H1 (cell line): Measurements from ENCODE around the gene SLC24A3. TPM values are rescaled to one million over a fixed set of nuclear protein-coding genes. Genes with fewer than 3 reads are reported as not detected.

Experiments
- POLR2A ChIP-seq, 2 experiments: IDR thresholded peaks; 1 replicate in 1 of 2; 2 replicates in 1 of 2; pipeline ENCODE4 v1.6.1; 2011; ENCODE audit warnings: low read depth in 2 of 2, low read length in 2 of 2, mild to moderate bottlenecking in 2 of 2; ENCODE audit errors: control extremely low read depth in 1 of 2
- SAP30 ChIP-seq: fragments of 300-600 bp; sonication (generic); IDR thresholded peaks from 2 replicates; pipeline ENCODE4 v1.7.1; 2012; ENCODE audit warnings: low read length, moderate library complexity, mild to moderate bottlenecking, inconsistent platforms; ENCODE audit not compliant: insufficient read depth, insufficient replicate concordance
- TAF7 ChIP-seq: optimal IDR thresholded peaks from 2 replicates; pipeline ENCODE3; 2011; ENCODE audit warnings: low read depth, mild to moderate bottlenecking, inconsistent platforms, low read length, moderate library complexity, borderline replicate concordance
- polyA plus RNA-seq, 7 experiments: library from polyadenylated mRNA; depleted of rRNA in 3 of 7; stranded (reverse) in 5 of 7; unstranded in 2 of 7; fragments of >200 nt in 5 of 7; fragments of 200-250 nt in 2 of 7; gene quantifications; 1 replicate in 5 of 7; 2 replicates in 1 of 7; 4 replicates in 1 of 7; pipeline versions ENCODE4 v1.2.1 to v1.2.3, GENCODE V29; 2011 to 2013; ENCODE audit warnings: missing spikeins in 2 of 7, mixed read lengths in 2 of 7
- total RNA-seq: library from RNA; stranded (reverse); fragmentation: NEBNext Ultra II Directional; extraction: Animal tissue kit (Norgen Biotek cat#: 25700); gene quantifications from 2 replicates; pipeline ENCODE4 v1.2.1, GENCODE V29; 2021
- TF ChIP-seq, protein P1 (sequence below): IDR thresholded peaks from 2 replicates; pipeline ENCODE4 v1.6.1; 2011; ENCODE audit warnings: low read depth, mild to moderate bottlenecking, low read length; ENCODE audit not compliant: insufficient read depth

Gene SLC24A3
- total and polyA plus RNA-seq, 2 of the 8 experiments (the other 6 are each of a cell fraction or from before 2014, with no cell fraction given): 4.5 to 6.3 TPM

DNA sequence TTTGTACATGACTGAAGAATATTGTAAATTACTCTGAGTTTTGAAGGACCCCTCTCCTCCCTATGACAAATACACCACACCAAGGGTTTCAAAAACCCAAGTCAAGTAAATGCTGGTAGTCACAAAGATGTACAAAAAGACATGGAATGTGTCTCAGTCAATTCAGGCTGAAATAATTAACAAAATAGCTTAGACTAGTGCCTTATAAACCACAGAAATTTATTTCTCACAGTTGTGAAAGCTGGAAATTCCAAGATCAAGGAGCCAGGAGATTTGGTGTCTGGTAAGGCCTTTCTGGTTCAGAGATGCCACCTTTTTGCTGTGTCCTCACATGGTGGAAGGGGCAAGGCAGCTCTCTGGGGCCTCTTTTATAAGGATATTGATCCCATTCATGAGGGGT, 343.3 kb downstream of the SLC24A3 start (continued):
- TF ChIP-seq TAF7 (no peak), SAP30 (no peak), POLR2A (IDR thresholded peaks at IDR 0.05; ENCODE audit: control extremely low read depth in 1 of 2, low read depth in 2 of 2, low read length in 2 of 2) (no peak)
- TF ChIP-seq, protein P1, sequence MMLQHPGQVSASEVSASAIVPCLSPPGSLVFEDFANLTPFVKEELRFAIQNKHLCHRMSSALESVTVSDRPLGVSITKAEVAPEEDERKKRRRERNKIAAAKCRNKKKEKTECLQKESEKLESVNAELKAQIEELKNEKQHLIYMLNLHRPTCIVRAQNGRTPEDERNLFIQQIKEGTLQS: no peak
